K562 (cell line): ENCODE results near the gene ZDHHC14. TPM values are rescaled to one million over a fixed set of nuclear protein-coding genes. Genes with fewer than 3 reads are reported as not detected.

Source experiments
- ARHGAP35 ChIP-seq: fragments of 450-650 bp; IDR thresholded peaks from 2 replicates; pipeline ENCODE4 v1.6.1; 2018; ENCODE audit not compliant: partially characterized antibody
- ARID3A ChIP-seq: IDR thresholded peaks from 2 replicates; pipeline ENCODE4 v1.6.1; 2012; ENCODE audit warnings: low read depth, low read length, improper control_type of control experiment, borderline replicate concordance
- ATF1 ChIP-seq, 2 experiments: fragments of 450-650 bp in 1 of 2; IDR thresholded peaks; 2 replicates each; pipeline ENCODE4 v1.6.1; 2016; ENCODE audit warnings: missing compliant biosample characterization in 1 of 2, missing genetic modification characterization in 1 of 2
- ATF3 ChIP-seq, 2 experiments: fragments of 450-650 bp in 1 of 2; sonication (generic) in 1 of 2; formaldehyde crosslinking in 1 of 2; IDR thresholded peaks in 1 of 2; conservative IDR thresholded peaks in 1 of 2; 2 replicates each; pipeline versions ENCODE4 v1.6.1 to v1.8.1; 2016 to 2023; ENCODE audit warnings: mild to moderate bottlenecking in 2 of 2, moderate library complexity in 2 of 2, inconsistent platforms in 1 of 2, missing genetic modification reagents in 1 of 2
- CCNT2 ChIP-seq: IDR thresholded peaks from 2 replicates; pipeline ENCODE4 v1.6.1; 2011; ENCODE audit warnings: borderline replicate concordance, low read depth, mild to moderate bottlenecking, moderate library complexity, mixed read lengths, low read length; ENCODE audit not compliant: insufficient read length; ENCODE audit errors: extremely low read depth
- CEBPB ChIP-seq: fragments of 450-650 bp; IDR thresholded peaks from 2 replicates; pipeline ENCODE4 v1.6.1; 2016; ENCODE audit warnings: missing genetic modification characterization, missing compliant biosample characterization
- CREM ChIP-seq: IDR thresholded peaks from 2 replicates; pipeline ENCODE4 v1.6.1; 2014; ENCODE audit warnings: antibody characterized with exemption, low read depth
- FOSL1 ChIP-seq: fragments of 200-800 bp; sonication (Bioruptor generic); conservative IDR thresholded peaks from 2 replicates; pipeline ENCODE4 v1.6.1; 2016; ENCODE audit warnings: missing genetic modification characterization, missing compliant biosample characterization
- FOXA1 ChIP-seq: fragments of 450-650 bp; IDR thresholded peaks from 2 replicates; pipeline ENCODE4 v1.6.1; 2016; ENCODE audit warnings: mild to moderate bottlenecking, borderline replicate concordance
- MBD2 ChIP-seq: sonication (generic); IDR thresholded peaks from 2 replicates; pipeline ENCODE4 v1.6.1; 2016; ENCODE audit warnings: low read depth, borderline replicate concordance
- MTA1 ChIP-seq: fragments of 450-650 bp; IDR thresholded peaks from 2 replicates; pipeline ENCODE4 v1.6.1; 2017; ENCODE audit warnings: borderline replicate concordance
- NKRF ChIP-seq: fragments of 450-650 bp; IDR thresholded peaks from 2 replicates; pipeline ENCODE4 v1.6.1; 2016; ENCODE audit warnings: borderline replicate concordance
- NR2F6 ChIP-seq: fragments of 450-650 bp; formaldehyde crosslinking; IDR thresholded peaks from 2 replicates; pipeline ENCODE4 v1.4.0; 2020; ENCODE audit warnings: mild to moderate bottlenecking
- PKNOX1 ChIP-seq: fragments of 450-650 bp; IDR thresholded peaks from 2 replicates; pipeline ENCODE4 v1.6.1; 2016
- RAD21 ChIP-seq, 2 experiments: fragments of 250-450 bp in 1 of 2; fragments of 450-650 bp in 1 of 2; sonication (Bioruptor Pico) in 1 of 2; formaldehyde crosslinking in 1 of 2; IDR thresholded peaks in 1 of 2; conservative IDR thresholded peaks in 1 of 2; 2 replicates each; pipeline versions ENCODE4 v1.4.0 to v1.8.0; 2020 to 2022; ENCODE audit warnings: mild to moderate bottlenecking in 2 of 2, moderate library complexity in 1 of 2
- RBM17 ChIP-seq: fragments of 200-400 bp; formaldehyde crosslinking; IDR thresholded peaks from 2 replicates; pipeline ENCODE4 v1.6.1; 2017; ENCODE audit warnings: low read depth, mild to moderate bottlenecking, low read length, borderline replicate concordance
- SOX6 ChIP-seq: fragments of 450-650 bp; IDR thresholded peaks from 2 replicates; pipeline ENCODE4 v1.6.1; 2014; ENCODE audit warnings: mild to moderate bottlenecking
- TFE3 ChIP-seq: fragments of 450-650 bp; formaldehyde crosslinking; IDR thresholded peaks from 2 replicates; pipeline ENCODE4 v1.4.0; 2020; ENCODE audit warnings: mild to moderate bottlenecking, mixed read lengths
- XRCC4 ChIP-seq: IDR thresholded peaks from one replicate; pipeline ENCODE4 v1.6.1; 2011; ENCODE audit not compliant: insufficient read depth, insufficient read length; ENCODE audit errors: extremely low read depth
- ZBTB7A ChIP-seq: IDR thresholded peaks from 2 replicates; pipeline ENCODE4 v1.6.1; 2011; ENCODE audit warnings: low read depth, mild to moderate bottlenecking, low read length, moderate library complexity, borderline replicate concordance; ENCODE audit not compliant: control insufficient read depth
- ZFP36 ChIP-seq: fragments of 150-350 bp; IDR thresholded peaks from 2 replicates; pipeline ENCODE4 v1.6.1; 2018; ENCODE audit warnings: low read length, low read depth; ENCODE audit not compliant: partially characterized antibody
- polyA plus RNA-seq, 8 experiments: library from polyadenylated mRNA; depleted of rRNA in 4 of 8; stranded (reverse) in 5 of 8; unstranded in 3 of 8; fragments of >200 nt; fragmentation: Nextera tagmentation in 2 of 8; fragmentation: Illumina TruSeq in 1 of 8; extraction: Ambion mirVana in 2 of 8; extraction: Trizol in 1 of 8; gene quantifications; 2 replicates each; pipeline versions ENCODE4 v1.2.1 to v1.2.3, GENCODE V29; 2011 to 2014; ENCODE audit warnings: inconsistent platforms in 1 of 8, missing spikeins in 1 of 8
- total RNA-seq, 7 experiments: library from RNA; depleted of rRNA in 6 of 7; stranded (reverse); fragments of >200 nt in 6 of 7; fragmentation: Illumina TruSeq in 2 of 7; extraction: Trizol in 2 of 7; gene quantifications; 2 replicates each; pipeline versions ENCODE4 v1.2.1 to v1.2.3, GENCODE V29; 2011 to 2021; ENCODE audit warnings: low replicate concordance in 1 of 7

Gene ZDHHC14
- total and polyA plus RNA-seq, 9 of the 15 experiments (the other 6 are each of a cell fraction or from before 2014, with no cell fraction given): 0.92 to 23.1 (median 13.8) TPM

GRCh38 chr6:157527471-157527907 lies 146.5 kb downstream of the ZDHHC14 start (continued):
- no peak for TF ChIP-seq ARID3A
- no peak for TF ChIP-seq FOSL1 (tag)
- no peak for TF ChIP-seq FOXA1
- TF ChIP-seq CREM: no peak
- no peak for TF ChIP-seq XRCC4
- no peak for TF ChIP-seq NR2F6 (CRISPR knock-in tag)
- TF ChIP-seq ARHGAP35: no peak
- TF ChIP-seq NKRF: no peak
- peak; percentile 83 for TF ChIP-seq CEBPB
- TF ChIP-seq RAD21 (CRISPR knock-in tag; conservative IDR thresholded peaks at IDR 0.05 in 1 of 2, IDR thresholded peaks at IDR 0.05 in 1 of 2): peak; percentile 16 to 41; a peak in 1 of 4 replicates
- no peak for TF ChIP-seq MTA1
- peak; percentile 82 for TF ChIP-seq TFE3
- no peak for TF ChIP-seq RBM17
- TF ChIP-seq ZBTB7A: no peak
- TF ChIP-seq MBD2: no peak
- TF ChIP-seq ZFP36: no peak
- no peak for TF ChIP-seq CCNT2
- no peak for TF ChIP-seq PKNOX1
- TF ChIP-seq SOX6: peak; percentile 47; the same call in 1 of the 2 replicates
- no peak for TF ChIP-seq ATF1 (CRISPR knock-in tag; IDR thresholded peaks at IDR 0.05)
- 0 out of 2 replicates have a peak, but pooled peaks have one; percentile 27 for TF ChIP-seq ATF1 (tag; IDR thresholded peaks at IDR 0.05)
- TF ChIP-seq ATF3 (IDR thresholded peaks at IDR 0.05): peak; percentile 83
- TF ChIP-seq ATF3 (CRISPR knock-in tag; conservative IDR thresholded peaks at IDR 0.05): no peak
